Smooth muscle cell (in vitro differentiated cells): Measurements from ENCODE around the gene LPCAT2. TPM values are rescaled to one million over a fixed set of nuclear protein-coding genes. Genes with fewer than 3 reads are reported as not detected.

Experiments used
- DNase-seq: peaks from one replicate; lab custom pipeline; 2025; ENCODE audit not compliant: unreplicated experiment; lab: John Stamatoyannopoulos, UW
- H2AFZ ChIP-seq: fragments of 200-600 bp; sonication (generic); 2 replicates; pipeline ENCODE4 v1.6.0; 2016; ENCODE audit warnings: antibody characterized with exemption, low read depth, mild to moderate bottlenecking
- H3F3A ChIP-seq: fragments of 200-600 bp; sonication (generic); 2 replicates; pipeline ENCODE4 v1.6.0; 2017; ENCODE audit warnings: antibody characterized with exemption, low read depth
- H3K27ac ChIP-seq: fragments of 200-600 bp; sonication (generic); 2 replicates; pipeline ENCODE4 v1.5.1; 2016; ENCODE audit warnings: low read depth, mild to moderate bottlenecking
- H3K27me3 ChIP-seq: fragments of 200-600 bp; sonication (generic); 2 replicates; pipeline ENCODE4 v1.6.1; 2016; ENCODE audit warnings: low read depth, mild to moderate bottlenecking
- H3K36me3 ChIP-seq: fragments of 200-600 bp; sonication (generic); 2 replicates; pipeline ENCODE4 v1.5.1; 2016; ENCODE audit warnings: low read depth
- H3K4me1 ChIP-seq: fragments of 200-600 bp; sonication (generic); 2 replicates; pipeline ENCODE4 v1.5.1; 2016; ENCODE audit warnings: low read depth
- H3K4me2 ChIP-seq: fragments of 200-600 bp; sonication (generic); 2 replicates; pipeline ENCODE4 v1.6.0; 2016; ENCODE audit warnings: mild to moderate bottlenecking
- H3K4me3 ChIP-seq: fragments of 200-600 bp; sonication (generic); 2 replicates; pipeline ENCODE4 v1.5.1; 2016; ENCODE audit warnings: mild to moderate bottlenecking
- H3K79me2 ChIP-seq: fragments of 200-600 bp; sonication (generic); 2 replicates; pipeline ENCODE4 v1.6.0; 2016; ENCODE audit warnings: low read depth, mild to moderate bottlenecking
- H3K9ac ChIP-seq: fragments of 200-600 bp; sonication (generic); 2 replicates; pipeline ENCODE4 v1.6.0; 2016; ENCODE audit warnings: low read depth
- H3K9me3 ChIP-seq: fragments of 200-600 bp; sonication (generic); replicated peaks from 2 replicates; pipeline ENCODE4 v1.5.1; 2016; ENCODE audit warnings: low read depth
- H4K20me1 ChIP-seq: fragments of 200-600 bp; sonication (generic); 2 replicates; pipeline ENCODE4 v1.6.0; 2016; ENCODE audit warnings: low read depth
- WGBS: methylation state at CpG from one replicate; pipeline ENCODE4 v1.1.7; 2016; ENCODE audit warnings: low lambda C conversion rate; 5-methylcytosine and 5-hydroxymethylcytosine counted together
- polyA plus RNA-seq: library from polyadenylated mRNA; unstranded; fragments of >200 nt; fragmentation: Nextera tagmentation; extraction: Ambion mirVana; gene quantifications from 2 replicates; pipeline ENCODE4 v1.2.1, GENCODE V29; 2016
- total RNA-seq: library from RNA; depleted of rRNA; stranded (reverse); fragments of >200 nt; gene quantifications from 2 replicates; pipeline ENCODE4 v1.2.3, GENCODE V29; 2014
- TF ChIP-seq, protein P1 (sequence below): fragments of 200-600 bp; sonication (generic); IDR thresholded peaks from 2 replicates; pipeline ENCODE4 v1.5.1; 2017; ENCODE audit warnings: borderline replicate concordance, mild to moderate bottlenecking, antibody characterized with exemption; ENCODE audit not compliant: insufficient read depth, poor library complexity, severe bottlenecking

LPCAT2 gene
- total and polyA plus RNA-seq, 2 experiments from 2014 or later = 12.3 to 55.6 TPM

DNA sequence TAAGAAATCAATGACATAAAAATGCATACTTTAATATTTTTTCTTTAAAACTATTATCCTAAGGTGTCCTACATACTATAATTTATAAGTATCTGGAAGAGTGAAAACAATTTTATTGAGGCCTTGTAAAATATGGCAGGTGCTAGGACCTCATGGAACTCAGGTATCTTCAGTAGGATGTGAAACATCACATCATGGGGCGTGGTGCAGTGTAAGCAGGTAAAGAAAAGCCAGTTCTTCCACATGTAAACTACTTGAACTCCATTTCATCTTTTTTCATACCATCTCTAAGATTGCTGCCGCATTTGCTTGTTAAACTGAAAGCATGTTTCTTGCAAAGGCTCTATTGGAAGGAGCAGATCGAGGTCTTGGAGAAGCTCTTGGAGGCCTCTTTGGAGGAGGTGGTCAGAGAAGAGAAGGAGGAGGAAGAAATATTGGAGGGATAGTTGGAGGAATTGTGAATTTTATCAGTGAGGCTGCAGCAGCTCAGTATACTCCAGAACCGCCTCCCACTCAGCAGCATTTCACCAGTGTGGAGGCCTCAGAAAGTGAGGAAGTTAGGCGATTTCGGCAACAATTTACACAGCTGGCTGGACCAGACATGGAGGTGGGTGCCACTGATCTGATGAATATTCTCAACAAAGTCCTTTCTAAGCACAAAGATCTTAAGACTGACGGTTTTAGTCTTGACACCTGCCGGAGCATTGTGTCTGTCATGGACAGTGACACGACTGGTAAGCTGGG, 57.7 kb downstream of the LPCAT2 start, which contains the start of gene CAPNS2:
CAPNS2 (plus strand) TSS at position 253 of the 744 bp plus-strand sequence; CDS start at position 326, 73 bp downstream.
- no peaks in the 10 kb centered on the region for H4K20me1 ChIP-seq
- H3K27ac ChIP-seq = peak within 1 kb of the TSS; percentile 43
- peak within 1 kb of the TSS; percentile 6 for H3K9ac ChIP-seq
- DNase-seq = no peak
- WGBS = 96% methylated on average over 9 of the region's 9 CpGs
- H3K27me3 ChIP-seq = no peaks in the 10 kb centered on the region
- H3K4me1 ChIP-seq = no peaks in the 10 kb centered on the region
- TF ChIP-seq, protein P1, sequence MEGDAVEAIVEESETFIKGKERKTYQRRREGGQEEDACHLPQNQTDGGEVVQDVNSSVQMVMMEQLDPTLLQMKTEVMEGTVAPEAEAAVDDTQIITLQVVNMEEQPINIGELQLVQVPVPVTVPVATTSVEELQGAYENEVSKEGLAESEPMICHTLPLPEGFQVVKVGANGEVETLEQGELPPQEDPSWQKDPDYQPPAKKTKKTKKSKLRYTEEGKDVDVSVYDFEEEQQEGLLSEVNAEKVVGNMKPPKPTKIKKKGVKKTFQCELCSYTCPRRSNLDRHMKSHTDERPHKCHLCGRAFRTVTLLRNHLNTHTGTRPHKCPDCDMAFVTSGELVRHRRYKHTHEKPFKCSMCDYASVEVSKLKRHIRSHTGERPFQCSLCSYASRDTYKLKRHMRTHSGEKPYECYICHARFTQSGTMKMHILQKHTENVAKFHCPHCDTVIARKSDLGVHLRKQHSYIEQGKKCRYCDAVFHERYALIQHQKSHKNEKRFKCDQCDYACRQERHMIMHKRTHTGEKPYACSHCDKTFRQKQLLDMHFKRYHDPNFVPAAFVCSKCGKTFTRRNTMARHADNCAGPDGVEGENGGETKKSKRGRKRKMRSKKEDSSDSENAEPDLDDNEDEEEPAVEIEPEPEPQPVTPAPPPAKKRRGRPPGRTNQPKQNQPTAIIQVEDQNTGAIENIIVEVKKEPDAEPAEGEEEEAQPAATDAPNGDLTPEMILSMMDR = no peak
- peak within 1 kb of the TSS; percentile 45 for H3K4me2 ChIP-seq
- no peaks in the 10 kb centered on the region for H3F3A ChIP-seq
- H3K4me3 ChIP-seq = no peak within 1 kb of the TSS
- no peaks in the 10 kb centered on the region for H3K36me3 ChIP-seq
- no peaks in the 10 kb centered on the region for H3K9me3 ChIP-seq
- H2AFZ ChIP-seq = no peak within 1 kb of the TSS
- no peaks in the 10 kb centered on the region for H3K79me2 ChIP-seq

DNA sequence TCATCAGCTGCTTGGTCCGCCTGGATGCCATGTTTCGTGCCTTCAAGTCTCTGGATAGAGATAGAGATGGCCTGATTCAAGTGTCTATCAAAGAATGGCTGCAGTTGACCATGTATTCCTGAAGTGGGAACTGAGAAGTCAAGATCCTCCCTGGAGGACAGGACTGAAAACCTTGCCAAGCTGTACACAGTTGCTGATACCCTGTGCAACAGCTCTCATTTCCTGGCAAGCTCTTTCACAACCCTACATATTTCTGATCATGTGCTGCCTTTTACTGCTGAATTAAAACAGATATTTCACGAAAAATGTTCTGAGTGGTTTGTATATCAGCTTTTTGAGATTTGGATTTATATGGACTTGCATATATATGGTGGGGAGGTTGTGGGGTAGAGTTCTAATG, 58.5 kb downstream of the LPCAT2 start:
- DNase-seq = no peak
- no peaks in the 10 kb centered on the region for H3K27me3 ChIP-seq
- no peaks in the 10 kb centered on the region for H3K4me1 ChIP-seq
- no peak overlapping the region for H3K4me3 ChIP-seq
- H3K9ac ChIP-seq = peak overlapping the region; percentile 6
- no peaks in the 10 kb centered on the region for H4K20me1 ChIP-seq
- H2AFZ ChIP-seq = no peak overlapping the region
- peak overlapping the region; percentile 43 for H3K27ac ChIP-seq
- H3K4me2 ChIP-seq = peak overlapping the region; percentile 45
- no peaks in the 10 kb centered on the region for H3K9me3 ChIP-seq
- no peaks in the 10 kb centered on the region for H3K36me3 ChIP-seq
- TF ChIP-seq, protein P1 = no peak
- H3K79me2 ChIP-seq = no peaks in the 10 kb centered on the region
- H3F3A ChIP-seq = no peaks in the 10 kb centered on the region
- WGBS = 81% methylated on average over 3 of the region's 3 CpGs

DNA sequence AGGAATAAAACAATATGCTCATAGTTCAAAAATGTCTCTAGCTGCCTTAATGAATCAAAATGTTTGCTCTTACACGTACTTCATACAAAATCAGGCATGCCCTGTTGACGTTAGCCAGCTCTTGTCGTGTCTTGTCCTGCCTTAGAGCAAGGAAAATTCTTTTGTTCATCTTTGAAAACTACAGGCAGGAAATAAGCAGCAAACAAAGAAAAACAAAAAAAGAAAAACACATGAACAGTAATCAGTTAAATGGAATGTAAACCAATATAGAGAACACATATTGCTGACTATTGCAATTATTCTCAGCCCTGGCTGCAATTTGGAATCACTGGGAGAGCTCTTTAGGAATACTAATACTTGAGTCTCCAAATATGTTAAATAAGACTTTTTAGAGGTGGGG, 59.3 kb downstream of the LPCAT2 start:
- Histone ChIP-seq H2AFZ (no peak overlapping the region), H3K9ac (peak overlapping the region; percentile 6), H3K27me3 (no peaks in the 10 kb centered on the region), H3K4me2 (peak overlapping the region; percentile 45), H3K79me2 (no peaks in the 10 kb centered on the region), H3K36me3 (no peaks in the 10 kb centered on the region), H3K27ac (peak overlapping the region; percentile 43), H3K9me3 (no peaks in the 10 kb centered on the region), H3K4me3 (peak overlapping the region; percentile 1), H4K20me1 (no peaks in the 10 kb centered on the region), H3K4me1 (no peaks in the 10 kb centered on the region), H3F3A (no peaks in the 10 kb centered on the region)
- no peak for DNase-seq
- WGBS = 53% methylated on average over 3 of the region's 3 CpGs
- TF ChIP-seq, protein P1 = no peak

DNA sequence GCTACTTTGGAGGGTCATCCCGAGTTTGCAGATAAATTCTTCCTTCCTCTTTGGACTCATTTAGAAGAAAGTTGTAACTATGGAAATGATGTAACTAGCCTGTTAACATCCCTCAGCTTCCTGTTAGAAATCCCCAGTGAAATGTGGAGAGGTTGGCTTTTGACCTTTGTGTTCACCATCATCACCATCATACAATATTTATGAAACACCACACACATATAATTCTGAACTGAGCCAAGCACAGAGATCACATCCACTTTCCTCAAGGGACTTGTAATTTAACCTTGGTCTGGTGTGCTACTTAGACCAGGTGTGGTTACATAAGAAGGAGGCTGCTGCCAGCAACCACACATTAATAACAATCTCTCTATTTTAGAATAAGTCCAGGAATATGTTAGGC, 60.2 kb downstream of the LPCAT2 start:
- H3K4me1 ChIP-seq = no peaks in the 10 kb centered on the region
- no peak overlapping the region for H3K9ac ChIP-seq
- TF ChIP-seq, protein P1 = no peak
- no peaks in the 10 kb centered on the region for H3K9me3 ChIP-seq
- no peaks in the 10 kb centered on the region for H3F3A ChIP-seq
- H2AFZ ChIP-seq = no peak overlapping the region
- H3K27me3 ChIP-seq = no peaks in the 10 kb centered on the region
- no peaks in the 10 kb centered on the region for H3K36me3 ChIP-seq
- no peak overlapping the region for H3K4me3 ChIP-seq
- no peak for DNase-seq
- peak overlapping the region; percentile 43 for H3K27ac ChIP-seq
- H3K4me2 ChIP-seq = no peak overlapping the region
- H4K20me1 ChIP-seq = no peaks in the 10 kb centered on the region
- H3K79me2 ChIP-seq = no peaks in the 10 kb centered on the region
- WGBS = 57% methylated on average over 1 of the region's 1 CpG
